Astrocyte (in vitro differentiated cells and primary cell): Measurements from ENCODE around the gene GZMM.

Source experiments
- CTCF ChIP-seq: IDR thresholded peaks from 2 replicates; pipeline ENCODE4 v1.5.1; 2011; ENCODE audit warnings: low read depth, mild to moderate bottlenecking, inconsistent platforms, low read length, moderate library complexity; ENCODE audit not compliant: insufficient read depth
- EZH2 ChIP-seq: IDR thresholded peaks from 2 replicates; pipeline ENCODE4 v1.6.1; 2012; ENCODE audit warnings: mild to moderate bottlenecking, low read length, inconsistent platforms; ENCODE audit not compliant: insufficient read depth

- TF ChIP-seq CTCF (no peak), EZH2 (no peak)
These were observed 46.4 kb upstream of the GZMM start for GRCh38 chr19:497491-497868.
